Heart left ventricle (tissue), 16 donors: ENCODE data around the gene TMEM101. TPM values are rescaled to one million over a fixed set of nuclear protein-coding genes. Genes with fewer than 3 reads are reported as not detected.

Experiments used
- ATAC-seq, 4 donors: fragments of 200-7000 bp; cut with Tn5 transposase; one replicate each; pipeline ENCODE4 v1.9.1; 2020 to 2022; ENCODE audit warnings: moderate library complexity in 4 of 4, mild to moderate bottlenecking in 3 of 4, moderate number of reproducible peaks in 1 of 4
- DNase-seq, 5 donors: peaks; one replicate each; pipeline ENCODE4 v3.0.0-alpha.2; 2020
- H3K27ac ChIP-seq, 12 donors: fragments of 200-600 bp; sonication (generic) in 4 of 12; one replicate each; pipeline versions ENCODE4 v1.5.0 to v1.8.0; 2016 to 2022; ENCODE audit warnings: mild to moderate bottlenecking in 2 of 12
- H3K27me3 ChIP-seq, 9 donors: fragments of 200-600 bp; sonication (generic) in 2 of 9; one replicate each; pipeline versions ENCODE4 v1.5.1 to v1.8.0; 2016 to 2022; ENCODE audit warnings: mild to moderate bottlenecking in 3 of 9
- H3K36me3 ChIP-seq, 9 donors: fragments of 200-600 bp; sonication (generic) in 2 of 9; one replicate each; pipeline versions ENCODE4 v1.5.0 to v1.8.0; 2018 to 2022; ENCODE audit warnings: mild to moderate bottlenecking in 2 of 9
- H3K4me1 ChIP-seq, 12 donors: fragments of 200-600 bp; sonication (generic) in 4 of 12; one replicate each; pipeline versions ENCODE4 v1.5.0 to v1.8.0; 2016 to 2022; ENCODE audit warnings: mild to moderate bottlenecking in 3 of 12
- H3K4me3 ChIP-seq, 12 donors: fragments of 200-600 bp; sonication (generic) in 4 of 12; one replicate each; pipeline versions ENCODE4 v1.5.0 to v1.8.0; 2017 to 2022; ENCODE audit warnings: mild to moderate bottlenecking in 9 of 12, moderate library complexity in 4 of 12
- H3K9me3 ChIP-seq, 12 donors: fragments of 200-600 bp; sonication (generic) in 4 of 12; one replicate each; pipeline versions ENCODE4 v1.5.0 to v1.8.0; 2016 to 2022; ENCODE audit warnings: mild to moderate bottlenecking in 1 of 12
- POLR2A ChIP-seq, 2 donors: fragments of 450-650 bp; IDR thresholded peaks; one replicate each; pipeline ENCODE4 v1.6.1; 2017; ENCODE audit warnings: antibody characterized with exemption in 2 of 2, mild to moderate bottlenecking in 2 of 2, moderate library complexity in 2 of 2
- whole genome bisulfite sequencing, 4 donors: extraction: QIAGEN DNeasy Blood & Tissue Kit in 2 of 4; methylation state at CpG; one replicate each; pipeline versions ENCODE4 v1.1.5 to v1.1.7; 2013 to 2018; 5-methylcytosine and 5-hydroxymethylcytosine counted together
- intact Hi-C, 10 donors: fragments of 100-400 bp; cut with DNase I; formaldehyde crosslinking; loops; one replicate each; pipeline versions ENCODE4 v1.11.1 to v1.14.2; 2022
- polyA plus RNA-seq, 2 donors: library from polyadenylated mRNA; stranded (reverse); fragments of 200-250 nt; gene quantifications; one replicate each; pipeline ENCODE4 v1.2.3, GENCODE V29; 2013
- total RNA-seq, 9 donors: library from RNA; depleted of rRNA in 2 of 9; stranded (reverse); fragments of >200 nt in 2 of 9; fragmentation: NEBNext Ultra II Directional in 3 of 9; extraction: Animal tissue kit (Norgen Biotek cat#: 25700) in 3 of 9; gene quantifications; one replicate each; pipeline versions ENCODE4 v1.1.0 to v1.2.4, GENCODE V29; 2016 to 2023
- TF ChIP-seq, protein P1 (sequence below), 12 donors: fragments of 200-600 bp; sonication (generic) in 4 of 12; IDR thresholded peaks; one replicate each; pipeline versions ENCODE4 v1.5.0 to v1.8.0; 2018 to 2022; ENCODE audit warnings: antibody characterized with exemption in 12 of 12, mild to moderate bottlenecking in 5 of 12
- donor health status: ischemic (EF 13 %, LVEDD 7.1; RV severe dilation, severe dysfunction).
- donor health status: healthy with polysubstance abuse.
- donor health status: DM: no; HTN: yes; CAD: no.
- donor health status: DM: no; HTN: no; CAD: no.
- donor health status: ischemic (EF 25% LVEDD 6.9; RV normal size, moderate dysfunction).
- donor health status: ischemic (EF 25% LVEDD 5.7; RV mildly dilated, moderate dysfunction).
- donor health status: healthy.
- donor health status: DM: yes; HTN: yes; CAD: no.
- donor health status: ischemic (EF 35%, LVEDD 5.7; RV mildly dilated, moderate dysfunction).
- donor health status: nonischemic (EF 11% LVEDD 7.7; RV severe dilation, severe dysfunction).
- donor health status: DM: yes; HTN: yes; CAD: no.
- donor health status: PGD.
- donor health status: ischemic (EF 29% LVEDD 5.4; RV normal size, mild dysfunction).
- donor health status: nonischemic (EF 23%, LVEDD 6.1; RV moderate dilation, normal function).

Gene TMEM101
- total and polyA plus RNA-seq, 11 donors = 13.4 to 31.1 (median 19.3) TPM

DNA sequence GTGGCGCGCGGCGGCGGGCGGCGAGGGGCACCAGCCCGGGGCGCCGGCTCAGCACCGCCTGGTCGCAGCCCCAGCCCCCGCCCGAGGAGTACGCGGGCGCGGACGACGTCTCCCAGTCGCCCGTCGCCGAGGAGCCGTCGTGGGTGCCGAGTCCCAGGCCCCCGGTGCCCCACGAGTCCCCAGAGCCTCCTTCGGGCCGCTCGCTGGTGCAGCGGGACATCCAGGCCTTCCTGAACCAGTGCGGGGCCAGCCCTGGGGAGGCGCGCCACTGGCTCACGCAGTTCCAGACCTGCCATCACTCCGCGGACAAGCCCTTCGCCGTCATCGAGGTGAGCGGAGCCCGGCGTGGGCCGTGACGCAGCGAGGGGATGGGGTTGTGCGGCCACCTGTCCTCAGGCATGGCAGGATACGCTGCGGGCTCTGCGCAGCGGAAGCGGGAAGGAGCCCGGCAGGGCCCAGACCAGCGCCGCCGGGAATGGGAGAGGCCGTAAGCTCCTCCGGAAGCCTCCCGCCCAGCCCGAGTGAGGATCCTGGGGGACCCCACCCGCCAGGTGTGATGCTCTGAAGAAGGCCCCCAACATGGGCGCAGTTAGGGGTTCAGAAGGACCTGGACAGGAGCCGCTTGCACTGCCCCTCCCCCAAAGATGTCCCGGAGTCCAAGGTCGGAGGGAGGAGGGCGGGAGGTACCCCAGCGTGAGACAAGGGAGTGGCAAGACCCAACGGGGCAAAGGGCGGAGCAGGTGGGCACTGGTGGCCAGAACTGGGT lies 9.8 kb downstream of the TMEM101 start:
- peaks cover 13 to 30% (median 22%) of the 10 kb centered on the region in 9 donors for H3K27me3 ChIP-seq
- no peaks in the 10 kb centered on the region for H3K9me3 ChIP-seq
- intact Hi-C loops = loop anchor here in 4 of 10 donors (5.0 to 10.0 kb wide), 3 partner anchors 37 to 120 kb away; no protein-coding TSS in a partner anchor
- DNase-seq = peak in 1 of 5 donors; percentile 70
- peaks cover 6 to 41% (median 33%) of the 10 kb centered on the region in 12 donors for H3K4me1 ChIP-seq
- WGBS, 4 donors = 2 to 5% (median 4%) methylated on average over 38 to 71 of the region's 71 CpGs
- peak overlapping the region in 10 of 12 donors; percentile 52 to 79 (median 68) for H3K4me3 ChIP-seq
- no peak overlapping the region for H3K27ac ChIP-seq
- ATAC-seq = no peak
- H3K36me3 ChIP-seq = peaks cover 0 to 6% (median 0%) of the 10 kb centered on the region in 9 donors
- TF ChIP-seq, protein P1, sequence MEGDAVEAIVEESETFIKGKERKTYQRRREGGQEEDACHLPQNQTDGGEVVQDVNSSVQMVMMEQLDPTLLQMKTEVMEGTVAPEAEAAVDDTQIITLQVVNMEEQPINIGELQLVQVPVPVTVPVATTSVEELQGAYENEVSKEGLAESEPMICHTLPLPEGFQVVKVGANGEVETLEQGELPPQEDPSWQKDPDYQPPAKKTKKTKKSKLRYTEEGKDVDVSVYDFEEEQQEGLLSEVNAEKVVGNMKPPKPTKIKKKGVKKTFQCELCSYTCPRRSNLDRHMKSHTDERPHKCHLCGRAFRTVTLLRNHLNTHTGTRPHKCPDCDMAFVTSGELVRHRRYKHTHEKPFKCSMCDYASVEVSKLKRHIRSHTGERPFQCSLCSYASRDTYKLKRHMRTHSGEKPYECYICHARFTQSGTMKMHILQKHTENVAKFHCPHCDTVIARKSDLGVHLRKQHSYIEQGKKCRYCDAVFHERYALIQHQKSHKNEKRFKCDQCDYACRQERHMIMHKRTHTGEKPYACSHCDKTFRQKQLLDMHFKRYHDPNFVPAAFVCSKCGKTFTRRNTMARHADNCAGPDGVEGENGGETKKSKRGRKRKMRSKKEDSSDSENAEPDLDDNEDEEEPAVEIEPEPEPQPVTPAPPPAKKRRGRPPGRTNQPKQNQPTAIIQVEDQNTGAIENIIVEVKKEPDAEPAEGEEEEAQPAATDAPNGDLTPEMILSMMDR (IDR thresholded peaks at IDR 0.05) = no peak
- TF ChIP-seq POLR2A (IDR thresholded peaks at IDR 0.05) = peak in 1 of 2 donors; percentile 8

- no peak for TF ChIP-seq POLR2A (IDR thresholded peaks at IDR 0.05)
- TF ChIP-seq, protein P1 (IDR thresholded peaks at IDR 0.05) = no peak
- Histone ChIP-seq H3K27ac (no peak within 1 kb of the TSS), H3K36me3 (peaks cover 0 to 2% (median 0%) of the 10 kb centered on the region in 9 donors), H3K4me3 (peak within 1 kb of the TSS in 10 of 12 donors; percentile 52 to 79 (median 68)), H3K4me1 (peaks cover 6 to 41% (median 33%) of the 10 kb centered on the region in 12 donors), H3K27me3 (peaks cover 13 to 30% (median 22%) of the 10 kb centered on the region in 9 donors), H3K9me3 (no peaks in the 10 kb centered on the region)
- 11 to 18% (median 15%) methylated on average over 18 to 25 of the region's 25 CpGs for WGBS, 4 donors
- intact Hi-C loops = loop anchor here in 2 of 10 donors (10.0 kb wide), 2 partner anchors 111 to 119 kb away; no protein-coding TSS in a partner anchor
- no peak for ATAC-seq
- DNase-seq = no peak
Observed at GRCh38 chr17:44004077-44004760, 10.5 kb downstream of the TMEM101 start, which contains the start of gene NAGS. TSS of gene NAGS (plus strand) at chr17:44004622. CDS start at chr17:44004664, 42 bp downstream.

- WGBS, 4 donors = 60 to 78% (median 65%) methylated on average over 3 to 9 of the region's 9 CpGs
- no peak for ATAC-seq
- no peaks in the 10 kb centered on the region for H3K9me3 ChIP-seq
- H3K36me3 ChIP-seq = no peaks in the 10 kb centered on the region
- intact Hi-C loops = loop anchor here in 2 of 10 donors (10.0 kb wide), 2 partner anchors 113 to 117 kb away; no protein-coding TSS in a partner anchor
- H3K4me3 ChIP-seq = no peak overlapping the region
- peaks cover 13 to 30% (median 22%) of the 10 kb centered on the region in 9 donors for H3K27me3 ChIP-seq
- no peak for DNase-seq
- peaks cover 6 to 31% (median 23%) of the 10 kb centered on the region in 12 donors for H3K4me1 ChIP-seq
- TF ChIP-seq POLR2A (IDR thresholded peaks at IDR 0.05) = no peak
- TF ChIP-seq, protein P1 (IDR thresholded peaks at IDR 0.05) = no peak
- no peak overlapping the region for H3K27ac ChIP-seq
Observed at GRCh38 chr17:44002141-44002848, 12.5 kb downstream of the TMEM101 start.
